Adrenal gland (tissue), 12 donors: ENCODE results near the gene NR2F2. TPM values are rescaled to one million over a fixed set of nuclear protein-coding genes. Genes with fewer than 3 reads are reported as not detected.

Experiments used
- DNase-seq, 7 donors: peaks; one replicate each; pipeline ENCODE4 v3.0.0-alpha.2; 2019 to 2020
- H3K27ac ChIP-seq, 5 donors: fragments of 200-600 bp; sonication (generic) in 4 of 5; 1 replicate in 3 of 5; 2 replicates in 2 of 5; pipeline versions ENCODE4 v1.5.1 to v1.8.0; 2016 to 2020; ENCODE audit warnings: mild to moderate bottlenecking in 1 of 5
- H3K27me3 ChIP-seq: fragments of 200-600 bp; 2 replicates; pipeline ENCODE4 v1.8.0; 2021
- H3K36me3 ChIP-seq, 2 donors: fragments of 200-600 bp; replicated peaks in 1 of 2; 1 replicate in 1 of 2; 2 replicates in 1 of 2; pipeline versions ENCODE4 v1.5.1 to v1.8.0; 2018 to 2022
- H3K4me1 ChIP-seq, 2 donors: fragments of 200-600 bp; replicated peaks in 1 of 2; 1 replicate in 1 of 2; 2 replicates in 1 of 2; pipeline versions ENCODE4 v1.5.1 to v1.8.0; 2018 to 2021
- H3K4me3 ChIP-seq, 4 donors: fragments of 200-600 bp; sonication (generic) in 3 of 4; one replicate each; pipeline ENCODE4 v1.5.1; 2016 to 2018
- H3K9me3 ChIP-seq, 3 donors: fragments of 200-600 bp; sonication (generic) in 1 of 3; replicated peaks in 1 of 3; 1 replicate in 2 of 3; 2 replicates in 1 of 3; pipeline versions ENCODE4 v1.5.1 to v1.8.0; 2016 to 2021
- POLR2A ChIP-seq, 2 donors: fragments of 450-650 bp; IDR thresholded peaks; one replicate each; pipeline ENCODE4 v1.6.1; 2017; ENCODE audit warnings: antibody characterized with exemption in 2 of 2, mild to moderate bottlenecking in 2 of 2, moderate library complexity in 1 of 2
- WGBS, 4 donors: extraction: QIAGEN DNeasy Blood & Tissue Kit in 2 of 4; methylation state at CpG; one replicate each; pipeline versions ENCODE4 v1.1.5 to v1.1.7; 2013 to 2017; 5-methylcytosine and 5-hydroxymethylcytosine counted together
- intact Hi-C, 2 donors: fragments of 100-400 bp; cut with DNase I; formaldehyde crosslinking; loops; one replicate each; pipeline versions ENCODE4 v1.14.1 to v1.15.0; 2022 to 2023
- polyA plus RNA-seq, 3 donors: library from polyadenylated mRNA; stranded (reverse); fragments of 200-250 nt in 2 of 3; fragments of 350-450 nt in 1 of 3; fragmentation: Illumina TruSeq in 1 of 3; extraction: RNeasy Lipid Tissue Mini Kit (QIAGEN cat#74804) in 1 of 3; gene quantifications; one replicate each; pipeline ENCODE4 v1.2.3, GENCODE V29; 2013 to 2014
- total RNA-seq, 9 donors: library from RNA; depleted of rRNA in 4 of 9; stranded (reverse); fragments of >200 nt in 4 of 9; fragments of 120-200 nt in 1 of 9; fragmentation: NEBNext Ultra II Directional in 1 of 9; extraction: Animal tissue kit (Norgen Biotek cat#: 25700) in 1 of 9; gene quantifications; one replicate each; pipeline versions ENCODE4 v1.1.0 to v1.2.4, GENCODE V29; 2013 to 2023
- TF ChIP-seq, protein P1 (sequence below), 6 experiments: fragments of 450-650 bp in 4 of 6; fragments of 200-600 bp in 2 of 6; sonication (generic) in 1 of 6; IDR thresholded peaks; 1 replicate in 5 of 6; 2 replicates in 1 of 6; pipeline versions ENCODE4 v1.5.1 to v1.8.0; 2016 to 2021; ENCODE audit warnings: antibody characterized with exemption in 6 of 6, mild to moderate bottlenecking in 2 of 6, moderate library complexity in 1 of 6
- donor health status: healthy with polysubstance abuse.
- donor health status: Bipolar disorder and iron deficiency.
- donor health status: DM: yes; HTN: yes; CAD: no.
- donor health status: DM: no; HTN: no; CAD: no.
- donor health status: DM: no; HTN: no; CAD: no.
- donor health status: DM: yes; HTN: yes; CAD: no.

Gene NR2F2
- total and polyA plus RNA-seq, 12 donors: 13.9 to 113 (median 47.1) TPM

DNA sequence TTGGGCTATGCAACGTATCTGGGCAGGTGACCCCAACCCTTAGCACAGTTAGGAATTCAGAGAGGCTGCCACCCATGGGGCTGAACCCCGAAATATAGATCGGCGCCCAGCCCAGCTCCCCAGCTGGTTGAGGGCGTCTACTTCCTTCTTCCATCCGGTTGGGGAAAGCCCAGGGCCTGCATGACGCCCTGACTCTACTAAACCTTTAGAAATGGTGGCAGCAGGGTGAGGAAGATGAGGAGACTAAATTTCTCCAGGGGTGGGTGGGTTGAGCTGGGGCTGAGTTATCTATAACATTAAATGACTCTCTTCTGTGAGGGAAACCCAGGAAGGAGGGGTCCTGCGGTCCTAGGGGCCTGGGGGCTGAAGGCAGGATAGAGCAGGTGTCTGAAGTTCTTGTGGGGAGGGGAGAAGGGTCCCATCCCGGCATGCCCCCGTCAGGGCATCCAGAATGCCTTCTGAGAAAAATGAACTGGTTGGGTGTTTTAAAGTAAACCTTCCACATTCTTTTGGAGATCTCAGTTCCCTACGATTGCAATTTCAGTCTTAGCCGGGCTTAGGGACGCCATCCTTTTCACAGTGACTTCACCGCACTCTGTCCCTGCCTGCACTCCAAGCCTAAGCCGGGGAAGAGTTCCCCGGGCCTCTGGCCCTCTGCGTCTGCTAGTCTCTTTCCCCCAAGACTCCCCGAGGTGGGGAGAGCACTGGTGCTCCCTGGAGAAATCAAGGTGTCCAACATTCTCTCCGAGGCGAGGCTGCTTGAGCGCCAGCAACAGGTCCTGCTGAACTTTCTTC lies 28.5 kb downstream of the NR2F2 start:
- Histone ChIP-seq H3K4me3 (peak overlapping the region in 1 of 4 donors; percentile 46), H3K9me3 (no peaks in the 10 kb centered on the region), H3K27me3 (no peaks in the 10 kb centered on the region), H3K27ac (peak overlapping the region in 3 of 5 donors; percentile 62 to 67 (median 66)), H3K36me3 (no peaks in the 10 kb centered on the region), H3K4me1 (peaks cover 8 to 28% of the 10 kb centered on the region in 2 donors)
- intact Hi-C loops: loop anchor here in 1 of 2 donors (10.0 kb wide), 1 partner anchor 876 kb away; no protein-coding TSS in a partner anchor
- no peak for DNase-seq
- TF ChIP-seq, protein P1, sequence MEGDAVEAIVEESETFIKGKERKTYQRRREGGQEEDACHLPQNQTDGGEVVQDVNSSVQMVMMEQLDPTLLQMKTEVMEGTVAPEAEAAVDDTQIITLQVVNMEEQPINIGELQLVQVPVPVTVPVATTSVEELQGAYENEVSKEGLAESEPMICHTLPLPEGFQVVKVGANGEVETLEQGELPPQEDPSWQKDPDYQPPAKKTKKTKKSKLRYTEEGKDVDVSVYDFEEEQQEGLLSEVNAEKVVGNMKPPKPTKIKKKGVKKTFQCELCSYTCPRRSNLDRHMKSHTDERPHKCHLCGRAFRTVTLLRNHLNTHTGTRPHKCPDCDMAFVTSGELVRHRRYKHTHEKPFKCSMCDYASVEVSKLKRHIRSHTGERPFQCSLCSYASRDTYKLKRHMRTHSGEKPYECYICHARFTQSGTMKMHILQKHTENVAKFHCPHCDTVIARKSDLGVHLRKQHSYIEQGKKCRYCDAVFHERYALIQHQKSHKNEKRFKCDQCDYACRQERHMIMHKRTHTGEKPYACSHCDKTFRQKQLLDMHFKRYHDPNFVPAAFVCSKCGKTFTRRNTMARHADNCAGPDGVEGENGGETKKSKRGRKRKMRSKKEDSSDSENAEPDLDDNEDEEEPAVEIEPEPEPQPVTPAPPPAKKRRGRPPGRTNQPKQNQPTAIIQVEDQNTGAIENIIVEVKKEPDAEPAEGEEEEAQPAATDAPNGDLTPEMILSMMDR (IDR thresholded peaks at IDR 0.05): no peak
- TF ChIP-seq POLR2A (IDR thresholded peaks at IDR 0.05): no peak
- WGBS, 4 donors: 66 to 75% (median 70%) methylated on average over 18 to 21 of the region's 21 CpGs

DNA sequence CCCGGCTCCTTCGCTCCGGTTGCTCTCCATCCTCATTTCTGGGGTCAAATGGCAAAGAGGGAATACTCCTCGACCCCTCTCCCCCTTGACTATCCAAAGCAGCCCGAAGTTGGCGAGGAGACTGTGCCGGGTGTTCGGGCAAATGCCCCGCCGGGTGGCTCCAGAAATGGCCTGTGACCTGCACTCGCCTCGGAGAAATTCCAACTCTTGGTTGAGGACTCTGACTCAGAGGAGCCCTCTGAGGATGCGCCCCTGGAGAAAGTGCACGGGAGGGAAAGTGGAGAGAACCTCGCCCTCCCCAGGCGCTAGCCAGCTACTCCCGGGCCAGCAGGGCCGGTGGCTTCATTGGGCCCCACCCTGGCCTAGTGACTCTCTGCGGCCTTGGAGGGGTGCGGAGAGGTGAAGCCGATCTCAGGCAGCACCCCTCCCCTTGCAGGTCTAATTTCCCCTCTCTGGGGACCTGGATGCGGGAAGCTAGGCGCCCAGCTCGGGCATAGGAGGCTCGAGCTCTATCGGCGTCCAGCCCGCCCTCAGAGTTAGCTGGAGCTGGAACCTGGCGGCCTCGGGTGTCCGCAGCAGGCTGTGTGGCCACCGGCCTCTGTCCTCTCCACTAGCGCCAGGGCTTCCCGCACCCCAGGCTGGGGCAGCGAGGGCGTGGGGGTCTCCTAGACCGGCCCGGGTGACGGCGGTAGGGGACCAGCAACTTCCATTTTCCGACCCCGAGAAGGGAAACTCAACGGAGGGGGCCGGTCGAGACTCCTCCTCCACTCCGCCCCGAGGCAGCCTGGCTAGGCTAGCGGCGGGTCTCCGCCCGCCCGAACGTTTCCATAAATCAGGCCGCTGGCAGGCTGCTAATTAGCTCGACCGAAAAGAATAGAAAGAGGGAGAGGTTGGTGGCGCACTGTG lies 29.4 kb downstream of the NR2F2 start:
- intact Hi-C loops: loop anchor here (10.0 kb wide), 2 partner anchors 225 to 875 kb away; no protein-coding TSS in a partner anchor
- Histone ChIP-seq H3K9me3 (no peaks in the 10 kb centered on the region), H3K27ac (peak overlapping the region; percentile 10 to 67 (median 62)), H3K4me3 (peak overlapping the region in 2 of 4 donors; percentile 46 to 60), H3K27me3 (no peaks in the 10 kb centered on the region), H3K4me1 (peaks cover 7 to 25% of the 10 kb centered on the region in 2 donors), H3K36me3 (no peaks in the 10 kb centered on the region)
- peak in 1 of 2 donors; percentile 37 for TF ChIP-seq POLR2A (IDR thresholded peaks at IDR 0.05)
- TF ChIP-seq, protein P1 (IDR thresholded peaks at IDR 0.05): no peak
- WGBS, 4 donors: 11 to 35% (median 11%) methylated on average over 10 to 57 of the region's 57 CpGs
- peak in 5 of 7 donors; percentile 28 to 68 (median 63) for DNase-seq

DNA sequence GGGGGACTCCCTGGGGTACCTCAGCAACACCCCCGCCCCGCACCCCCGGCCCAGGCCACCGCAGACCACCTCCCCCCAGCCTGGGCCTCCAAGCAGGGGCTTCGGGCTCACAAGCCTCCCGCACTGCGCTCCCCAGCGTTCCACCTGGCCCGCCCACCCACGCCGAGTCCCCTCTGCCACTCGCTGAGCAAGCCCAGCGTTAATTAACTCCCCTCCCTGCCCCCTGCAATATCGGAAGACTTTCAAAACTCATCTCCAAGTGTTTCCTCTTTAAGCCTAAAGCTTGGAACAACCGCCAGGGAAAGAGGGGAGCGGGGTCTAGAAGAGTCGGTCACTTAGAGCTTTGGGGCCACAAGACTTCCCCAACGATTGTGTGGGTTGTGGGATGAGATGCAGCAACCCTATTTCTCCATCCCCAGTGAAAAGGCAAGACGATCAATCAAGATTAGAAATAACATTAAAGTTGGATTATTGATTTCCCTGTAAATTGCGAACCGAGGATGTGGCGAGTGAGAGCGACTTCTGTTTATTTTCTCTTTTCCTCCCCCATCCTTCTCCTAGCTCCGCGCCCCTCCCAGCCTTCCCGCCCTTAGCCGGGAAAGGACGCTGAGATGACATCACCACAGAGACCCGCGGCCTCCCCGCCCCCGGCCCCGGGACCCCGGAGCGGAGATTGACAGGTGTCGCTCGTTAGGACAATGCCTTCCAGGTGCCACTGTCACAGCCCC lies 30.2 kb downstream of the NR2F2 start:
- intact Hi-C loops: loop anchor here in 1 of 2 donors (10.0 kb wide), 1 partner anchor 224 kb away; no protein-coding TSS in a partner anchor
- Histone ChIP-seq H3K36me3 (no peaks in the 10 kb centered on the region), H3K4me3 (peak overlapping the region in 2 of 4 donors; percentile 46 to 60), H3K27me3 (no peaks in the 10 kb centered on the region), H3K9me3 (no peaks in the 10 kb centered on the region), H3K27ac (peak overlapping the region in 1 of 5 donors; percentile 62), H3K4me1 (peaks cover 3 to 19% of the 10 kb centered on the region in 2 donors)
- TF ChIP-seq POLR2A (IDR thresholded peaks at IDR 0.05): no peak
- TF ChIP-seq, protein P1 (IDR thresholded peaks at IDR 0.05): no peak
- WGBS, 4 donors: 41 to 54% (median 47%) methylated on average over 26 to 37 of the region's 37 CpGs
- no peak for DNase-seq
